Small intestine (tissue), 16 donors: ENCODE results near the gene GOLGA8A. TPM values are rescaled to one million over a fixed set of nuclear protein-coding genes. Genes with fewer than 3 reads are reported as not detected.

Experiments
- DNase-seq, 2 donors: peaks; one replicate each; pipeline versions ENCODE4 v3.0.0 to v3.0.0-alpha.2; 2013
- FAIRE-seq: peaks from 2 replicates; lab custom pipeline; 2012; peaks lifted over from hg19 to GRCh38; lab: Jason Lieb, UNC
- H3K27ac ChIP-seq, 3 donors: one replicate each; pipeline ENCODE4 v1.5.1; 2013; ENCODE audit warnings: low read length in 2 of 3, mild to moderate bottlenecking in 2 of 3, control low read depth in 1 of 3, inconsistent platforms in 1 of 3, low read depth in 1 of 3, moderate library complexity in 1 of 3
- H3K27me3 ChIP-seq, 3 donors: one replicate each; pipeline ENCODE4 v1.6.1; 2013; ENCODE audit warnings: low read length in 3 of 3, inconsistent platforms in 1 of 3; ENCODE audit not compliant: control insufficient read depth in 3 of 3, insufficient read depth in 3 of 3
- H3K36me3 ChIP-seq, 3 donors: one replicate each; pipeline ENCODE4 v1.6.1; 2013; ENCODE audit warnings: low read length in 3 of 3, inconsistent platforms in 1 of 3, low read depth in 1 of 3, mild to moderate bottlenecking in 1 of 3, moderate library complexity in 1 of 3; ENCODE audit not compliant: control insufficient read depth in 3 of 3, insufficient read depth in 2 of 3
- H3K4me1 ChIP-seq, 3 donors: one replicate each; pipeline ENCODE4 v1.6.1; 2013; ENCODE audit warnings: low read length in 2 of 3, inconsistent platforms in 1 of 3, low read depth in 1 of 3, mild to moderate bottlenecking in 1 of 3, moderate library complexity in 1 of 3; ENCODE audit not compliant: control insufficient read depth in 3 of 3, insufficient read depth in 2 of 3
- H3K4me3 ChIP-seq, 3 donors: one replicate each; pipeline ENCODE4 v1.5.1; 2013; ENCODE audit warnings: low read length in 3 of 3, control low read depth in 1 of 3, inconsistent platforms in 1 of 3, low read depth in 1 of 3, mild to moderate bottlenecking in 1 of 3, moderate library complexity in 1 of 3
- H3K9me3 ChIP-seq, 2 donors: one replicate each; pipeline ENCODE4 v1.6.1; 2013; ENCODE audit warnings: low read depth in 1 of 2, low read length in 1 of 2; ENCODE audit not compliant: control insufficient read depth in 2 of 2, insufficient read depth in 1 of 2
- WGBS, 3 donors: extraction: QIAGEN DNeasy Blood & Tissue Kit; methylation state at CpG; one replicate each; pipeline ENCODE4 v1.1.7; 2013; 5-methylcytosine and 5-hydroxymethylcytosine counted together
- long read RNA-seq, 10 donors: transcript quantifications; one replicate each; lab custom pipeline, GENCODE V29; 2026
- polyA plus RNA-seq, 4 donors: library from polyadenylated mRNA; stranded (reverse) in 3 of 4; unstranded in 1 of 4; fragments of 200-250 nt in 3 of 4; fragments of 120-200 nt in 1 of 4; gene quantifications; one replicate each; pipeline versions ENCODE4 v1.2.1 to v1.2.3, GENCODE V29; 2013
- donor health status: healthy with polysubstance abuse.
- donor health status: control.
- donor health status: control.
- donor health status: Bipolar disorder and iron deficiency.
- donor health status: healthy.

The GOLGA8A gene
- 10 to 100 TPM in 3 of 4 donors, 1 to 10 TPM in 1; 6.5 to 67.6 (median 23.5) TPM for polyA plus RNA-seq
- long read RNA-seq, donor 1, result 0 reads
- long read RNA-seq, donor 2, partial matches to known transcripts, result 0 of 1 reads
- long read RNA-seq, donor 2, other reads (novel, unspliced or antisense), result 0 of 1 reads
- long read RNA-seq, donor 3, partial matches to known transcripts, result 8 of 8 reads
- long read RNA-seq, donor 3, other reads (novel, unspliced or antisense), result 0 of 8 reads
- long read RNA-seq, donor 4, result 0 reads
- long read RNA-seq, donor 5, result 0 reads
- long read RNA-seq, donor 6, result 0 reads
- long read RNA-seq, donor 7, result 0 reads
- long read RNA-seq, donor 8, result 0 reads
- long read RNA-seq, donor 9, result 0 reads
- long read RNA-seq, donor 10, partial matches to known transcripts, result 6 of 6 reads
- long read RNA-seq, donor 10, other reads (novel, unspliced or antisense), result 0 of 6 reads

- Histone ChIP-seq H3K4me3 (peak within 1 kb of the TSS; percentile 7 to 87 (median 35)), H3K27me3 (peaks cover 0 to 15% (median 0%) of the 10 kb centered on the region in 3 donors), H3K27ac (peak within 1 kb of the TSS in 1 of 3 donors; percentile 8), H3K9me3 (no peaks in the 10 kb centered on the region), H3K4me1 (peaks cover 0 to 3% (median 0%) of the 10 kb centered on the region in 3 donors), H3K36me3 (no peaks in the 10 kb centered on the region)
- FAIRE-seq (no peak), DNase-seq (peak; percentile 63 to 75)
- 1 to 10% (median 3%) methylated on average over 27 to 33 of the region's 33 CpGs for WGBS, 3 donors
Observed at GRCh38 chr15:34437687-34438086, at the start of gene GOLGA8A. Gene GOLGA8A, minus strand, starts transcription at chr15:34437808. Its CDS starts 48,117 bp downstream, at chr15:34389691.

GRCh38 chr15:34483644-34484043, 46.0 kb upstream of the GOLGA8A start:
- 75 to 87% (median 78%) methylated on average over 3 of the region's 3 CpGs for WGBS, 3 donors
- H3K4me3 ChIP-seq, result no peak overlapping the region
- no peak for FAIRE-seq
- no peaks in the 10 kb centered on the region for H3K27me3 ChIP-seq
- no peaks in the 10 kb centered on the region for H3K36me3 ChIP-seq
- H3K4me1 ChIP-seq, result no peaks in the 10 kb centered on the region
- no peak overlapping the region for H3K27ac ChIP-seq
- DNase-seq, result no peak
- H3K9me3 ChIP-seq, result no peaks in the 10 kb centered on the region

- no peak overlapping the region for H3K4me3 ChIP-seq
- no peak for FAIRE-seq
- no peaks in the 10 kb centered on the region for H3K36me3 ChIP-seq
- no peak for DNase-seq
- no peaks in the 10 kb centered on the region for H3K4me1 ChIP-seq
- WGBS, 3 donors, result 39 to 71% (median 69%) methylated on average over 3 of the region's 3 CpGs
- no peaks in the 10 kb centered on the region for H3K27me3 ChIP-seq
- no peak overlapping the region for H3K27ac ChIP-seq
- H3K9me3 ChIP-seq, result no peaks in the 10 kb centered on the region
Observed at GRCh38 chr15:34481370-34481769, 43.8 kb upstream of the GOLGA8A start.

GRCh38 chr15:34473840-34474239, 36.2 kb upstream of the GOLGA8A start:
- H3K27ac ChIP-seq, result no peak overlapping the region
- peaks cover 0 to 4% (median 0%) of the 10 kb centered on the region in 3 donors for H3K27me3 ChIP-seq
- FAIRE-seq (no peak), DNase-seq (no peak)
- WGBS, 3 donors, result 24 to 65% (median 37%) methylated on average over 1 of the region's 1 CpG
- H3K4me3 ChIP-seq, result no peak overlapping the region
- H3K9me3 ChIP-seq, result no peaks in the 10 kb centered on the region
- H3K4me1 ChIP-seq, result no peaks in the 10 kb centered on the region
- no peaks in the 10 kb centered on the region for H3K36me3 ChIP-seq

- no peak for FAIRE-seq
Observed at GRCh38 chr15:34472947-34473346, 35.3 kb upstream of the GOLGA8A start.

GRCh38 chr15:34470892-34471291, 33.3 kb upstream of the GOLGA8A start:
- H3K4me3 ChIP-seq, result no peak overlapping the region
- peaks cover 0 to 4% (median 0%) of the 10 kb centered on the region in 3 donors for H3K27me3 ChIP-seq
- 26 to 34% (median 32%) methylated on average over 1 of the region's 1 CpG for WGBS, 3 donors
- H3K27ac ChIP-seq, result no peak overlapping the region
- FAIRE-seq (no peak), DNase-seq (no peak)
- H3K9me3 ChIP-seq, result no peaks in the 10 kb centered on the region
- no peaks in the 10 kb centered on the region for H3K36me3 ChIP-seq
- no peaks in the 10 kb centered on the region for H3K4me1 ChIP-seq

More at GRCh38 chr15:34472947-34473346, 35.3 kb upstream of the GOLGA8A start:
- no peak overlapping the region for H3K4me3 ChIP-seq
- no peaks in the 10 kb centered on the region for H3K9me3 ChIP-seq
- DNase-seq, result no peak
- no peaks in the 10 kb centered on the region for H3K36me3 ChIP-seq
- peaks cover 0 to 4% (median 0%) of the 10 kb centered on the region in 3 donors for H3K27me3 ChIP-seq
- 49 to 58% (median 56%) methylated on average over 2 of the region's 2 CpGs for whole genome bisulfite sequencing, 3 donors
- no peaks in the 10 kb centered on the region for H3K4me1 ChIP-seq
- no peak overlapping the region for H3K27ac ChIP-seq

GRCh38 chr15:34470091-34470490, 32.5 kb upstream of the GOLGA8A start:
- Histone ChIP-seq H3K27ac (no peak overlapping the region), H3K4me3 (no peak overlapping the region), H3K9me3 (no peaks in the 10 kb centered on the region), H3K4me1 (no peaks in the 10 kb centered on the region), H3K27me3 (peaks cover 0 to 4% (median 0%) of the 10 kb centered on the region in 3 donors), H3K36me3 (no peaks in the 10 kb centered on the region)
- DNase-seq, result no peak
- 63 to 73% (median 70%) methylated on average over 3 of the region's 3 CpGs for WGBS, 3 donors
- FAIRE-seq, result no peak

GRCh38 chr15:34461730-34462129, 24.1 kb upstream of the GOLGA8A start:
- H3K4me3 ChIP-seq, result no peak overlapping the region
- FAIRE-seq (no peak), DNase-seq (no peak)
- no peaks in the 10 kb centered on the region for H3K27me3 ChIP-seq
- H3K9me3 ChIP-seq, result no peaks in the 10 kb centered on the region
- H3K36me3 ChIP-seq, result no peaks in the 10 kb centered on the region
- H3K4me1 ChIP-seq, result no peaks in the 10 kb centered on the region
- H3K27ac ChIP-seq, result no peak overlapping the region
- WGBS, 3 donors, result 43 to 51% (median 50%) methylated on average over 1 of the region's 1 CpG
